ENCODE data around the gene WDR45.

- TF ChIP-seq POLR2AphosphoS5 (IDR thresholded peaks at IDR 0.05; ENCODE audit: low read length) (no peak), CTCF (IDR thresholded peaks at IDR 0.05 in 2 of 3, conservative IDR thresholded peaks at IDR 0.05 in 1 of 3; ENCODE audit: control insufficient read depth in 2 of 3, extremely low read depth in 1 of 3, insufficient read depth in 1 of 3, low read depth in 3 of 3, low read length in 3 of 3) (no peak), POLR2A (IDR thresholded peaks at IDR 0.05; ENCODE audit: low read depth, low read length) (no peak), TAF1 (IDR thresholded peaks at IDR 0.05; ENCODE audit: borderline replicate concordance, low read depth, low read length) (no peak), FOS (IDR thresholded peaks at IDR 0.05; ENCODE audit: borderline replicate concordance, extremely low read depth, insufficient read length) (no peak)
Measured at GRCh38 chrX:49108641-49109040, 29.0 kb upstream of the WDR45 start.

Data from GM12878 (cell line).